Testis (tissue), 3 donors: ENCODE measurements around the gene FRMD1. TPM values are rescaled to one million over a fixed set of nuclear protein-coding genes. Genes with fewer than 3 reads are reported as not detected.

Experiments
- DNase-seq: peaks from one replicate; pipeline ENCODE4 v3.0.0-alpha.2; 2019
- H3K27ac ChIP-seq, 2 donors: fragments of 200-600 bp; sonication (generic); one replicate each; pipeline ENCODE4 v1.5.1; 2019
- H3K27me3 ChIP-seq: fragments of 200-600 bp; sonication (generic); one replicate; pipeline ENCODE4 v1.5.1; 2019
- H3K36me3 ChIP-seq: fragments of 200-600 bp; sonication (generic); one replicate; pipeline ENCODE4 v1.5.1; 2017; ENCODE audit warnings: low read depth; ENCODE audit errors: missing control alignments
- H3K4me1 ChIP-seq: fragments of 200-600 bp; sonication (generic); one replicate; pipeline ENCODE4 v1.5.1; 2019
- H3K4me3 ChIP-seq, 2 donors: fragments of 200-600 bp; sonication (generic); one replicate each; pipeline ENCODE4 v1.5.1; 2017 to 2019
- H3K9me3 ChIP-seq: fragments of 200-600 bp; sonication (generic); one replicate; pipeline ENCODE4 v1.5.1; 2017
- POLR2A ChIP-seq: fragments of 450-650 bp; IDR thresholded peaks from one replicate; pipeline ENCODE4 v1.6.1; 2017; ENCODE audit warnings: antibody characterized with exemption, mild to moderate bottlenecking, moderate library complexity
- WGBS, 2 donors: methylation state at CpG; one replicate each; pipeline ENCODE4 v1.1.5; 2018; 5-methylcytosine and 5-hydroxymethylcytosine counted together
- intact Hi-C: fragments of 100-400 bp; cut with DNase I; formaldehyde crosslinking; loops from one replicate; pipeline ENCODE4 v1.15.1; 2023; ENCODE audit warnings: low total_unique reads
- polyA plus RNA-seq: library from polyadenylated mRNA; stranded (reverse); fragments of 350-450 nt; fragmentation: Illumina TruSeq; extraction: RNeasy Lipid Tissue Mini Kit (QIAGEN cat#74804); gene quantifications from one replicate; pipeline ENCODE4 v1.2.3, GENCODE V29; 2014; ENCODE audit warnings: low read depth, low replicate concordance; ENCODE audit not compliant: insufficient read depth
- total RNA-seq, 2 donors: library from RNA; depleted of rRNA; stranded (reverse); fragments of >200 nt; gene quantifications; one replicate each; pipeline ENCODE4 v1.2.3, GENCODE V29; 2016
- TF ChIP-seq, protein P1 (sequence below), 3 experiments: fragments of 450-650 bp in 2 of 3; fragments of 200-600 bp in 1 of 3; sonication (generic) in 1 of 3; IDR thresholded peaks; one replicate each; pipeline ENCODE4 v1.5.1; 2016 to 2019; ENCODE audit warnings: antibody characterized with exemption in 3 of 3, mild to moderate bottlenecking in 2 of 3, moderate library complexity in 1 of 3

FRMD1 gene
- total and polyA plus RNA-seq, 3 donors from 2014 or later, result 7.2 to 13.5 (median 8.0) TPM

DNA sequence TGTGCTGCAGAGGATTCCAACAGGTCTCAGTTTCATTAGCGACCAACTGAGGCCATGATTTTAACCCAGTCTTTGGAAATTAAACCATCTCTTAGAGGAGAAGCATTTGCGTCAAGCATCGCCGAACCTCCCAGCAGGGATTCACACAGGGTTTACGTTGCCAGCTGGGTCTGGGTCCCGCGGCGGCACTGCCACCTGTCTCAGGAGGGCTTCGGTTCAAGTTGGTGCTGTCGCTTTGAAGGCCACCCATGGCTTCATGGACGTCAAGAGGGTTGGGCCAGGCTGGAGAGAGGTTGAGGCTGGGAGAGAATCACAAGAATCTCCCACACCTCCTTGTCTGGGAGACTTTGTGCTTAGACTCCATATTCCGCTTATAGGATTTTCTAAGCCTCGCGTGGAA lies 43.0 kb upstream of the FRMD1 start:
- TF ChIP-seq, protein P1, sequence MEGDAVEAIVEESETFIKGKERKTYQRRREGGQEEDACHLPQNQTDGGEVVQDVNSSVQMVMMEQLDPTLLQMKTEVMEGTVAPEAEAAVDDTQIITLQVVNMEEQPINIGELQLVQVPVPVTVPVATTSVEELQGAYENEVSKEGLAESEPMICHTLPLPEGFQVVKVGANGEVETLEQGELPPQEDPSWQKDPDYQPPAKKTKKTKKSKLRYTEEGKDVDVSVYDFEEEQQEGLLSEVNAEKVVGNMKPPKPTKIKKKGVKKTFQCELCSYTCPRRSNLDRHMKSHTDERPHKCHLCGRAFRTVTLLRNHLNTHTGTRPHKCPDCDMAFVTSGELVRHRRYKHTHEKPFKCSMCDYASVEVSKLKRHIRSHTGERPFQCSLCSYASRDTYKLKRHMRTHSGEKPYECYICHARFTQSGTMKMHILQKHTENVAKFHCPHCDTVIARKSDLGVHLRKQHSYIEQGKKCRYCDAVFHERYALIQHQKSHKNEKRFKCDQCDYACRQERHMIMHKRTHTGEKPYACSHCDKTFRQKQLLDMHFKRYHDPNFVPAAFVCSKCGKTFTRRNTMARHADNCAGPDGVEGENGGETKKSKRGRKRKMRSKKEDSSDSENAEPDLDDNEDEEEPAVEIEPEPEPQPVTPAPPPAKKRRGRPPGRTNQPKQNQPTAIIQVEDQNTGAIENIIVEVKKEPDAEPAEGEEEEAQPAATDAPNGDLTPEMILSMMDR (IDR thresholded peaks at IDR 0.05), result no peak
- no peak for TF ChIP-seq POLR2A
- H3K4me1 ChIP-seq, result no peaks in the 10 kb centered on the region
- H3K4me3 ChIP-seq, result no peak overlapping the region
- no peaks in the 10 kb centered on the region for H3K27me3 ChIP-seq
- H3K27ac ChIP-seq, result no peak overlapping the region
- intact Hi-C loops, result no loop called here
- 93 to 94% methylated on average over 7 to 14 of the region's 14 CpGs for WGBS, 2 donors
- H3K9me3 ChIP-seq, result no peaks in the 10 kb centered on the region
- peak; percentile 6 for DNase-seq
- H3K36me3 ChIP-seq, result no peaks in the 10 kb centered on the region

DNA sequence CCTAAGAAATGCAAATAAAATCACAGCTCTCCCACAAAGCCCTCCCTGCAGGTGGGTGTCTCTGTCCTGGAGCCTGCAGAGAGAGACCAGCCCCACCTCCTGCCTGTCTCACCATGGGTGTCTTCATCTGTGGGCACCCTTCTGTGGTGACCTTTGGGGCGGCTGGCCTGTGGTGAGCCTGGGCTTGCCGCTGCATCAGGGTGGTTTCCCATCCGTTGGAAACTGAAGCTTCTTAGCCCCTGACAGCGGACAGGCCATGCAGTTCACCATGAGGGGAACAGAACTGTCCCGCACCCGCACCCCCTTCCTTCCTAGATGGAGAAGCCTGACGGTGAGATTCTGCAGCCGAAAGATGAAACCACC lies 42.3 kb upstream of the FRMD1 start:
- 98 to 100% methylated on average over 5 to 8 of the region's 8 CpGs for WGBS, 2 donors
- no peak overlapping the region for H3K27ac ChIP-seq
- no peak overlapping the region for H3K4me3 ChIP-seq
- no peaks in the 10 kb centered on the region for H3K27me3 ChIP-seq
- H3K4me1 ChIP-seq, result no peaks in the 10 kb centered on the region
- TF ChIP-seq POLR2A, result no peak
- TF ChIP-seq, protein P1 (IDR thresholded peaks at IDR 0.05), result no peak
- intact Hi-C loops, result no loop called here
- no peaks in the 10 kb centered on the region for H3K36me3 ChIP-seq
- DNase-seq, result no peak
- H3K9me3 ChIP-seq, result no peaks in the 10 kb centered on the region

DNA sequence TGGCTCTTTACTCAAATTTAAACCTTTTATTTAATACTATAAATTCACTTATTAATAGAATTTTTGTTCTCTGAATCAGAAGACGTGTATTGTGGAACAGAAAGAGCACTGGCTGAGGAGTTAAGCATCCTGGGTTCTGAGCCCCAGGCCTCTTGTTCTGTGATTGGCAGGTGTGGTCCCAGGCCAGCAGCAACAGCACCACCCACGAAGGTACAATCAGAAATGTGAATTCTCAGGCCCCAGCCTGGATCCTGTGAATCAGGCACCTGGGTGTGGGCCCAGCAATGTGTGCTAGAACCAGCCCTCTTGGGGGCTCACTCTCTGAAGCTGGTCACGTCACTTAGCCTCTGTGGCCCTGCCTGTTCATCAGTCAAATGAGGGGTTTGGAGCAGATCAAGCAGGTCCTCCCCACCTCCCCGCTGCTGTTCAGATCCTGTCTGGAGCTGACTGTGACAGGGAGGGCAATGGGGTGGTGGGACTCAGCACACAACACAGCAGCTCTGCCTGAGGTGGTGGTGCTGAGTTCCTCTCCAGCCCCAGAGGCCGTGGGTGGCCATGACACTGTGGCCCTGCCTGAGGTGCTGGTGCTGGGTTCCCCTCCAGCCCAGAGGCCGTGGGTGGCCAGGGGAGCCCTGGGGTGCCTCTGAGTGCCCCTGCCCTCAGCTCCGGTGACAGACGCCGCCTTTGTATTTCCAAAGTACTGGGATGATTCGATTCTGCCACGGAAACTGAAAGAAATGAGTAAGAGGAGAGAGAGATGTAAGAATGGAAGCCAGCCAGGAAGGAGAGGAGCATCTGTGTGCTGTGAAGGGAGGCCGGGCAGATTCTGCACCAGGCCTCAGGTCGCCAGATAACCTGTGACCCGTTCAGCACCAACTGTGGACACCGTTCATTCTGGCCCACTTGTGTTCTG lies 41.6 kb upstream of the FRMD1 start:
- no peaks in the 10 kb centered on the region for H3K27me3 ChIP-seq
- H3K27ac ChIP-seq, result no peak overlapping the region
- DNase-seq, result peak; percentile 9
- 79 to 81% methylated on average over 12 to 15 of the region's 15 CpGs for WGBS, 2 donors
- no peaks in the 10 kb centered on the region for H3K36me3 ChIP-seq
- H3K9me3 ChIP-seq, result no peaks in the 10 kb centered on the region
- H3K4me1 ChIP-seq, result no peaks in the 10 kb centered on the region
- TF ChIP-seq, protein P1 (IDR thresholded peaks at IDR 0.05), result no peak
- no peak for TF ChIP-seq POLR2A
- no peak overlapping the region for H3K4me3 ChIP-seq
- intact Hi-C loops, result no loop called here

DNA sequence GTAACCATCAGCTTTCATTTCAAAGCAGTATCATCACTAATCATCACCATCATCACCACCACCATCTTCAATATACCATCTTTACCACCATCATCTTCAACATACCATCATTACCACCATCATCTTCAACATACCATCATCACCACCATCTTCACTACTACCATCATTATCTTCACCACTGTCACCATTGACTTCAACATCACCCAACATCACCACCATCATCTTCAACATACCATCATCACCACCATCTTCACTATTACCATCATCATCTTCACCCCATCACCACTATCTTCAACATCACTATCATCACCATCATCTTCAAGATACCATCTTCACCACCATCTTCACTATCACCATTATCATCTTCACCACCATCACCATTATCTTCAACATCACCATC lies 40.5 kb upstream of the FRMD1 start:
- no peaks in the 10 kb centered on the region for H3K36me3 ChIP-seq
- H3K27ac ChIP-seq, result no peak overlapping the region
- no peak for TF ChIP-seq POLR2A
- TF ChIP-seq, protein P1 (IDR thresholded peaks at IDR 0.05), result no peak
- intact Hi-C loops, result no loop called here
- DNase-seq, result no peak
- no peaks in the 10 kb centered on the region for H3K9me3 ChIP-seq
- H3K4me3 ChIP-seq, result no peak overlapping the region
- H3K4me1 ChIP-seq, result no peaks in the 10 kb centered on the region
- no peaks in the 10 kb centered on the region for H3K27me3 ChIP-seq

DNA sequence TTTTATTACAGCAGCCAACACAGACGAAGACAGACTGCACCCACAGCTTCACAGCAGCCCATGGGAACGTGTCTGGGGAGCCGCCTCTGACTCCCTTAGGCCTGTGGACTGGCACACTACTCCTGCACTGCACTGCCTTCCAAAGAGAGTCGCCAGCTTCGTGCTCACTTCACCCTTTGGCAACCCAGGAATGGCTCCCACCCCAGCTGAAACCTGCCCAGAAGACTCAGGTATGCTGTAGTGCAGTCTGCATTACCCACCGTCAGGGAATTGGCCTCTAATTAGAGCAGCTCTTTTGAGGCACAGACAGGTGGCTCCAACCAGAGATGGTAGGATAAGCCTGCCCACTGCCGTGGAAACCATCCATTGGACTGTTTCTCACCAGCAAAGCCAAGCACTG lies 39.9 kb upstream of the FRMD1 start:
- intact Hi-C loops, result no loop called here
- WGBS, 2 donors, result 89 to 92% methylated on average over 7 of the region's 7 CpGs

More for the DNA sequence above, 39.9 kb upstream of the FRMD1 start:
- Histone ChIP-seq H3K27ac (no peak overlapping the region), H3K36me3 (no peaks in the 10 kb centered on the region), H3K4me3 (no peak overlapping the region), H3K4me1 (no peaks in the 10 kb centered on the region), H3K27me3 (no peaks in the 10 kb centered on the region), H3K9me3 (no peaks in the 10 kb centered on the region)
- peak; percentile 9 for DNase-seq
- TF ChIP-seq, protein P1 (IDR thresholded peaks at IDR 0.05), result no peak
- TF ChIP-seq POLR2A, result no peak
